MM.1S (cell line): ENCODE measurements around the gene SLC39A8.

Experiments used
- EZH2phosphoT487 ChIP-seq: fragments of 300-600 bp; sonication (generic); IDR thresholded peaks from 2 replicates; pipeline ENCODE4 v1.6.1; 2018; ENCODE audit warnings: antibody characterized with exemption, low read length
- TF ChIP-seq, protein P1 (sequence below): fragments of 300-600 bp; sonication (generic); IDR thresholded peaks from 2 replicates; pipeline ENCODE4 v1.5.1; 2016; ENCODE audit warnings: antibody characterized with exemption, low read length, mixed read lengths

DNA sequence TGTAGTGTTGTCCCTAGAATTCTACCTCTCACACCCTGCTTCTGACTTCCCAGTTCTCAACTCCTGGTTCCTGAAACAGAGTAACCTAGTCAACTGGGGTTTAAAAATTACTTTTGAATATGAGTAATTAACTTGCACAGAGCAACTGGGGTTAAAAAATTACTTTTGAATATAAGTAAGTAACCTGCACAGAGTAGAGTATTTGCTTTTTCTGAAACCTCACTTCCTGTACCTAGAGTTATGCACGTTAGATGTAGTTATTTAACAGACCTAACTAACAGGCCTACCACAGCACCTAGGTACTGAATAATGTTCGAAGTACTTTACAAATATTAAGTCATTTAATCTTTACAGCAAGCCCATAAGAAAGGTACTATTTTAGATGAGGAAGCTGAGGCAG, 32.9 kb downstream of the SLC39A8 start:
- TF ChIP-seq, protein P1, sequence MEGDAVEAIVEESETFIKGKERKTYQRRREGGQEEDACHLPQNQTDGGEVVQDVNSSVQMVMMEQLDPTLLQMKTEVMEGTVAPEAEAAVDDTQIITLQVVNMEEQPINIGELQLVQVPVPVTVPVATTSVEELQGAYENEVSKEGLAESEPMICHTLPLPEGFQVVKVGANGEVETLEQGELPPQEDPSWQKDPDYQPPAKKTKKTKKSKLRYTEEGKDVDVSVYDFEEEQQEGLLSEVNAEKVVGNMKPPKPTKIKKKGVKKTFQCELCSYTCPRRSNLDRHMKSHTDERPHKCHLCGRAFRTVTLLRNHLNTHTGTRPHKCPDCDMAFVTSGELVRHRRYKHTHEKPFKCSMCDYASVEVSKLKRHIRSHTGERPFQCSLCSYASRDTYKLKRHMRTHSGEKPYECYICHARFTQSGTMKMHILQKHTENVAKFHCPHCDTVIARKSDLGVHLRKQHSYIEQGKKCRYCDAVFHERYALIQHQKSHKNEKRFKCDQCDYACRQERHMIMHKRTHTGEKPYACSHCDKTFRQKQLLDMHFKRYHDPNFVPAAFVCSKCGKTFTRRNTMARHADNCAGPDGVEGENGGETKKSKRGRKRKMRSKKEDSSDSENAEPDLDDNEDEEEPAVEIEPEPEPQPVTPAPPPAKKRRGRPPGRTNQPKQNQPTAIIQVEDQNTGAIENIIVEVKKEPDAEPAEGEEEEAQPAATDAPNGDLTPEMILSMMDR = no peak
- no peak for TF ChIP-seq EZH2phosphoT487
